RWPE1 (cell line): ENCODE data around the gene SNPH.
"Not testable (repeated sequence)": the region's sequence is repeated elsewhere in the genome, so short reads cannot be mapped to it uniquely, and the experiment has no call there.

Source experiments
- CTCF ChIA-PET: fragments of 350-600 bp; sonication (Branson Sonifier 250); formaldehyde crosslinking; extraction: SDS; loops from one replicate; lab custom pipeline; 2021; lab: Yijun Ruan, JAX
- POLR2A ChIA-PET: fragments of 400-600 bp; formaldehyde crosslinking; extraction: SDS; loops from one replicate; lab custom pipeline; 2020; ENCODE audit warnings: antibody characterized with exemption; ENCODE audit not compliant: low non-redundant PET; lab: Yijun Ruan, JAX
- DNase-seq: peaks from one replicate; pipeline ENCODE4 v3.0.0; 2012; ENCODE audit warnings: low spot score
- H3K27ac ChIP-seq: fragments of 450-650 bp; 2 replicates; pipeline ENCODE4 v1.5.1; 2017
- TF ChIP-seq, protein P1 (sequence below): fragments of 450-650 bp; conservative IDR thresholded peaks from 2 replicates; pipeline ENCODE4 v1.5.1; 2017; ENCODE audit warnings: low read depth, mild to moderate bottlenecking

The SNPH gene

DNA sequence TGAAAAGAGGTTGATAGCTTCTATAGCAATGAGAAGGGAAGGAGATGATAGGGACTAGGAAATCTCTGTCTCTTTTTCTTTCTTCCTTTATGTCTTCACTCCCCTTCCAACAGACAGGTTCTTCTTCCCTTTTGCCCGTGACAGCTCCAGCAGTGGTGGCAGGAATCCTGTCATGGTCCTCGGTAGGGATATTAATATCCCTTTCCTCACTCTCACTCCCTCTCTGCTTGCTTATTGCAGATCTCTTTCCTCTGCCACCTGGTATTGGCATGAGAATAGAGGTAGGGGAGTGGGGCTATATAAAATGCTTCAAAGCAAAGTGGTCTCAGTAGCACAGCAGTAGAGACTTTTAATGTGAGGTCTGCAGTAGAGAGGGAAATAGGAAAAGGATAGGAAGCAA, 20.5 kb upstream of the SNPH start:
- POLR2A ChIA-PET = no interaction called here
- TF ChIP-seq, protein P1, sequence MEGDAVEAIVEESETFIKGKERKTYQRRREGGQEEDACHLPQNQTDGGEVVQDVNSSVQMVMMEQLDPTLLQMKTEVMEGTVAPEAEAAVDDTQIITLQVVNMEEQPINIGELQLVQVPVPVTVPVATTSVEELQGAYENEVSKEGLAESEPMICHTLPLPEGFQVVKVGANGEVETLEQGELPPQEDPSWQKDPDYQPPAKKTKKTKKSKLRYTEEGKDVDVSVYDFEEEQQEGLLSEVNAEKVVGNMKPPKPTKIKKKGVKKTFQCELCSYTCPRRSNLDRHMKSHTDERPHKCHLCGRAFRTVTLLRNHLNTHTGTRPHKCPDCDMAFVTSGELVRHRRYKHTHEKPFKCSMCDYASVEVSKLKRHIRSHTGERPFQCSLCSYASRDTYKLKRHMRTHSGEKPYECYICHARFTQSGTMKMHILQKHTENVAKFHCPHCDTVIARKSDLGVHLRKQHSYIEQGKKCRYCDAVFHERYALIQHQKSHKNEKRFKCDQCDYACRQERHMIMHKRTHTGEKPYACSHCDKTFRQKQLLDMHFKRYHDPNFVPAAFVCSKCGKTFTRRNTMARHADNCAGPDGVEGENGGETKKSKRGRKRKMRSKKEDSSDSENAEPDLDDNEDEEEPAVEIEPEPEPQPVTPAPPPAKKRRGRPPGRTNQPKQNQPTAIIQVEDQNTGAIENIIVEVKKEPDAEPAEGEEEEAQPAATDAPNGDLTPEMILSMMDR = no peak
- CTCF ChIA-PET = no interaction called here
- no peak overlapping the region for H3K27ac ChIP-seq
- DNase-seq = no peak

DNA sequence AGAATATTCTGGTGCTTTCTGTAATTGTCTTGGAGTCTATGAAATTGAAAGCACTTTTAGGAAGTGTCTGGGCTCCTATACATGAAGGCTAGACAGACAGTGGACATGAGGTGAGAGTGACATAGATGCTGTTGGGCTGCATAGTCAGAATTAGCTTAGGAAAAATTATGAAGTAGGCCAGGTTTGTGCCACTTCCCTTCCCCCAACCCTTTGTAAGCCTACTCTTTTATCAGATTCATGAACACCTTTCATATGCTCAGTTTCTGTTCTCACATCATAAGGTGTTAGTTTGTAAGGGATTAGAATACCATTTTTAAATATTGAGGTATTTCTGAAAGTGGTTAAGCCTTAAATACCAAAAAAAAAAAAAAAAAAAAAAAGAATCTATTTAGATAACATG, 18.4 kb upstream of the SNPH start:
- CTCF ChIA-PET = interaction anchor here (0.6 to 0.7 kb wide), 2 partner anchors 221 to 431 kb away, joined by 3 to 5 read pairs; no protein-coding TSS in a partner anchor
- H3K27ac ChIP-seq = no peak overlapping the region
- TF ChIP-seq, protein P1 = no peak
- no peak for DNase-seq
- POLR2A ChIA-PET = no interaction called here

DNA sequence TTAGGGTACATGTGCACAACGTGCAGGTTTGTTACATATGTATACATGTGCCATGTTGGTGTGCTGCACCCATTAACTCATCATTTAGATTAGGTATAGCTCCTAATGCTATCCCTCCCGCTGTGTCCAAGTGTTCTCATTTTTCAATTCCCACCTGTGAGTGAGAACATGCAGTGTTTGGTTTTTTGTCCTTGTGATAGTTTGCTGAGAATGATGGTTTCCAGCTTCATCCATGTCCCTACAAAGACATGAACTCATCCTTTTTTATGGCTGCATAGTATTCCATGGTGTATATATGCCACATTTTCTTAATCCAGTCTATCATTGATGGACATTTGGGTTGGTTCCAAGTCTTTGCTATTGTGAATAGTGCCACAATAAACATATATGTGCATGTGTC, 15.8 kb upstream of the SNPH start:
- CTCF ChIA-PET, H3K27ac ChIP-seq, DNase-seq, POLR2A ChIA-PET: not testable (repeated sequence)

DNA sequence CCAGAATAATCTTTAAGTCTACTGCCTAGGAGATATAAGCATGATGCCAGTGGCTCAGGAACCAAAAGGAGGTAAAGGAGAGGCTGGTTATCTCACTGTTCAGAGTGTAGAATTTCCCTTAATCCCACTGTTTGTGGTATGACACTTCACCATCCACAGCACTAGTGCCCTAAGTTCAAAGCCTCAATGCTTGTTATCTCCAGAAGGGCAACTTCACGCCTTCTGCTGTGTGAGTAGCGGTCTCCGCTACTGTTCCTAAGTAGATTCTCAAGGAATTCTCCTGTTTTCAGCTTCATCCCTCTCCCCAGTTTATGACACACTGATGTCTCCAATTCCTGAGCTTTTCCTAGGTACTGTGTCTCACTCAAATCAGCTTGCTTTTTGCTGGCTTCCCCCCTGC, 13.7 kb upstream of the SNPH start:
- CTCF ChIA-PET = no interaction called here
- no peak for DNase-seq
- H3K27ac ChIP-seq = no peak overlapping the region
- POLR2A ChIA-PET = no interaction called here
- TF ChIP-seq, protein P1 = no peak

DNA sequence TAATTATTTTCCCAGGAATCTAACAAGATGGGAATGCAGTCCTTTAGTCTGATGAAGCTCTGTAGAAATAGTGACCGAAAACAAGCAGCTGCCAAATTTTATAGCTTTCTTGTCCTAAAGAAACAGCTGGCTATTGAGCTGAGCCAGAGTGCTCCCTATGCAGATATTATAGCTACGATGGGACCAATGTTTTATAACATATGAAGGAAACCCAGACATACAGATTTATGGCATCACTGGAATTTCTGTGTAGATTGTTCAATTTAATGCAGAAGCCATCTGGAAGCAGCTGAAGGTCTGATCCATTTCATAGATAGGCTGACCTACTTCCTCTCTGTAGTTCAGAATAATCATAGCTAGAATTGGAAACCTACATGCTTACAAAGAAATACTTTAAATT, 11.8 kb upstream of the SNPH start:
- TF ChIP-seq, protein P1 = no peak
- ChIA-PET CTCF (interaction anchor here (0.6 kb wide), 2 partner anchors 22 to 465 kb away, joined by 3 read pairs; no protein-coding TSS in a partner anchor), POLR2A (no interaction called here)
- no peak overlapping the region for H3K27ac ChIP-seq
- DNase-seq = no peak

DNA sequence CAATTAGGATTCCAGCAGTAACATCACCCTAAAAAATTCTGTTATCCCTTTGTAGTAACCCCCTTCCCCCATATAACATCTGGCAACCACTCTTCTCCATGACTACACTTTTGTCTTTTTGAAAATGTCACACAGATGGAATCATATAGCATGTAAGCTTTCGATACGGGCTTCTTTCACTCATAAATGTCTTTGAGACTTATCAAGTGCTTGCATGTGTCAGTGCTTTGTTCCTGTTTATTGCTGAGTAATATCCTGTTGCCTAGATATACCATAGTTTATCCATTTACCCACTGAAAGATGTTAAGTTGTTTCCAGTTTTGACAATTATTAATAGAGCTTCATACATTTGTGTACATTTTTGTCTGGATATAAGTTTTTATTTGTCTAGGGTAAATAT, 10.4 kb upstream of the SNPH start:
- ChIA-PET POLR2A (no interaction called here), CTCF (interaction anchor here (0.7 to 1.1 kb wide), 2 partner anchors 31 to 711 kb away, joined by 3 to 4 read pairs; no protein-coding TSS in a partner anchor)
- no peak overlapping the region for H3K27ac ChIP-seq
- DNase-seq = no peak
- TF ChIP-seq, protein P1 = no peak

DNA sequence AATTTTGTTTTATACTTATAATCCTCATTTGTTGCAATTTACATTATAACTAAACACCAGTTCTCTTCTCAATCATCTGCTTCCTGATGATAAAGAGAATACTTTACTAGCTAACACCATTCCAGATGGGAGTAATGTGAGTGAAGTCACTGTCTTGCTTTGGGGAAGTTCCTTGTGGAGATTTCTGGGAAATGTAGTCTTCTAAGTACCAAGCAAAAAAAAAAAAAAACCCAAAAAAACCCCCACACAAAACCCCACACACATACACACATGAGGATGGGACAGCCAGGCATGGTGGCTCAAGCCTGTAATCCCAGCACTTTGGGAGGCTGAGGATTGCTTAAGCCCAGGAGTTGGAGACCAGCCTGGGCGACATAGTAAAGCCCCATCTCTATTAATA, 2.2 kb upstream of the SNPH start:
- TF ChIP-seq, protein P1 = no peak
- ChIA-PET POLR2A (no interaction called here), CTCF (no interaction called here)
- no peak for DNase-seq
- no peak overlapping the region for H3K27ac ChIP-seq
